Activated naive CD4-positive, alpha-beta T cell treated with anti-CD3 and anti-CD28 coated beads, Interleukin-2, amount 50 U/mL, for 24 hours (primary cell): Measurements from ENCODE around the gene MRPS10.
"Not testable (repeated sequence)": the region's sequence is repeated elsewhere in the genome, so short reads cannot be mapped to it uniquely, and the experiment has no call there.

Experiments used
- H3K27ac Mint-ChIP-seq: one replicate; pipeline ENCODE4 v1.8.0; 2021; ENCODE audit warnings: mild to moderate bottlenecking, mixed read lengths
- H3K27me3 Mint-ChIP-seq: one replicate; pipeline ENCODE4 v1.8.0; 2021; ENCODE audit warnings: mixed read lengths
- H3K36me3 Mint-ChIP-seq: one replicate; pipeline ENCODE4 v1.8.0; 2021; ENCODE audit warnings: mixed read lengths
- H3K4me1 Mint-ChIP-seq: one replicate; pipeline ENCODE4 v1.8.0; 2021; ENCODE audit warnings: mixed read lengths
- H3K4me3 Mint-ChIP-seq: one replicate; pipeline ENCODE4 v1.8.0; 2021; ENCODE audit warnings: mild to moderate bottlenecking, mixed read lengths
- H3K9me3 Mint-ChIP-seq: one replicate; pipeline ENCODE4 v1.8.0; 2021; ENCODE audit warnings: mixed read lengths

The MRPS10 gene

GRCh38 chr6:42179261-42179944 is 38.3 kb downstream of the MRPS10 start:
- Mint-ChIP-seq H3K36me3 (peaks cover 3% of the 10 kb centered on the region), H3K4me1 (peaks cover 6% of the 10 kb centered on the region), H3K9me3 (no peaks in the 10 kb centered on the region), H3K27me3 (peaks cover 2% of the 10 kb centered on the region), H3K27ac (no peak overlapping the region), H3K4me3 (no peak overlapping the region)

DNA sequence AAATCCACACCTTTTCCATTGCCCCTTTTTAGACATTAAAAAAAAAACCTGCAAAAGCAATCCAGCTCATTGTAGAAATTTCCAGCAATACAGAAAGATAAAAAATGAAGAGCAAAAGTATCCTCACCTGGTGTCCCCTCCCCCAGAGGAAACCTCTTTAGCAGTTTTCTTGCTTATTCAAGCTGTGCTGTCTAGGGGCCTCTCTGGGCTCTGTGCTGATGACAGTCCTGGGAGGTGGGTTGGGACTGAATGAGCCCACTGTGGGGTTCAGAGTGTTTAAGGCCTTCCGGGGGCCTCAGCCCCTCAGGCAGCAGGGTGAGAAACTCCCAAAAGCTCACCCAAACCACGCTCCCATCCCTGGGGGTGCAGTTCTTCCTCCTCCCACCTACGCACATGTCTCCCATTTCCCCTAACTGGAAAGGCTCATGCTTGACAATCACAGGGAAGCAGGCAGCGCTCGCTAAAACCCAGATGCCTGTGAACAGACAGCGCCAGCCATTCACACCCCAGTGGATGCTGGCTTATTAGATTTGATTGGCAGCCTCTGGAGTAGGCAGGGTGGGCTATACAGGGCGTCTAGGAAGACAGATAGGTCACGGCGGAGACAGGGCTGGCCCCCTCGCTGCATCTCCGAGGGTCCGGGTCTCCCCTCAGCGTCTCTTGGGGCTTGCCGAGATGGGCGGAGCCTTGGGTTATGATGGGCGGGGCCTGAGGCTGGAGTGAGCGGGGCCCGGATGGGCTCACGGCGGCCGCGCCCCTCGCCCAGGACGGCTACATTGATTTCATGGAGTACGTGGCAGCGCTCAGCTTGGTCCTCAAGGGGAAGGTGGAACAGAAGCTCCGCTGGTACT is 39.9 kb downstream of the MRPS10 start:
- no peak overlapping the region for H3K4me3 Mint-ChIP-seq
- H3K27ac Mint-ChIP-seq, result no peak overlapping the region
- peaks cover 3% of the 10 kb centered on the region for H3K36me3 Mint-ChIP-seq
- H3K4me1 Mint-ChIP-seq, result peaks cover 6% of the 10 kb centered on the region
- no peaks in the 10 kb centered on the region for H3K9me3 Mint-ChIP-seq
- H3K27me3 Mint-ChIP-seq, result peaks cover 2% of the 10 kb centered on the region

- Mint-ChIP-seq H3K27me3 (peaks cover 2% of the 10 kb centered on the region), H3K4me1 (peaks cover 6% of the 10 kb centered on the region), H3K4me3 (no peak overlapping the region), H3K36me3 (peaks cover 3% of the 10 kb centered on the region), H3K9me3 (no peaks in the 10 kb centered on the region), H3K27ac (no peak overlapping the region)
Observed at GRCh38 chr6:42176981-42177380, 40.7 kb downstream of the MRPS10 start.

DNA sequence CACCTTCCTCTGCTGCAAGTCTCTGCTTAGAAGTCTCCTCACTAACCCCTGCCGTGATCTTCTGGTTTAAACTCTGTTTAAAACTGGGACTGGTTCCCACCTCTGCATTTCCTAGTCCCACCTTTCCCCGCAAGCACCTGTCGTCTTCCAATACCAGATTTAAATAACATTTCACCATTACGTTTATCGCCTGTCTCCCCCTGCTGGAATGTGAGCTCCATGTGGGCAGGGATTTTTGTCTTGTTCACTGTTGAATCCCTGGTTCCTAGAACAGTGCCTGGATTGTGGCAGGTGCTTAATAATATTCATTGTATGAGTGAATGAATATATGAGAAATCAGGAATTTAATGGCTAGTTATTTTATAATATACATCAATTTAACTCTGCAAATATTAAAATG is 41.8 kb downstream of the MRPS10 start:
- no peaks in the 10 kb centered on the region for H3K36me3 Mint-ChIP-seq
- no peaks in the 10 kb centered on the region for H3K9me3 Mint-ChIP-seq
- no peak overlapping the region for H3K4me3 Mint-ChIP-seq
- peaks cover 6% of the 10 kb centered on the region for H3K4me1 Mint-ChIP-seq
- H3K27me3 Mint-ChIP-seq, result peaks cover 2% of the 10 kb centered on the region
- H3K27ac Mint-ChIP-seq, result no peak overlapping the region

GRCh38 chr6:42173101-42173500 is 44.6 kb downstream of the MRPS10 start, which contains the start of gene GUCA1A:
GUCA1A (plus strand) TSS chr6:42173364; CDS start chr6:42173614, 250 bp downstream.
- Mint-ChIP-seq H3K27me3 (no peaks in the 10 kb centered on the region), H3K4me3 (no peak within 1 kb of the TSS), H3K9me3 (no peaks in the 10 kb centered on the region), H3K36me3 (no peaks in the 10 kb centered on the region), H3K4me1 (no peaks in the 10 kb centered on the region), H3K27ac (peak within 1 kb of the TSS; percentile 30)

GRCh38 chr6:42171813-42172581 is 45.7 kb downstream of the MRPS10 start:
- no peaks in the 10 kb centered on the region for H3K4me1 Mint-ChIP-seq
- no peaks in the 10 kb centered on the region for H3K36me3 Mint-ChIP-seq

GRCh38 chr6:42169780-42170179 is 47.9 kb downstream of the MRPS10 start:
- H3K36me3 Mint-ChIP-seq, H3K4me1 Mint-ChIP-seq, H3K4me3 Mint-ChIP-seq, H3K27ac Mint-ChIP-seq, H3K9me3 Mint-ChIP-seq, H3K27me3 Mint-ChIP-seq: not testable (repeated sequence)

More at GRCh38 chr6:42171813-42172581, 45.7 kb downstream of the MRPS10 start:
- H3K27ac Mint-ChIP-seq, result no peak overlapping the region
- no peak overlapping the region for H3K4me3 Mint-ChIP-seq
- H3K9me3 Mint-ChIP-seq, result no peaks in the 10 kb centered on the region
- H3K27me3 Mint-ChIP-seq, result no peaks in the 10 kb centered on the region

DNA sequence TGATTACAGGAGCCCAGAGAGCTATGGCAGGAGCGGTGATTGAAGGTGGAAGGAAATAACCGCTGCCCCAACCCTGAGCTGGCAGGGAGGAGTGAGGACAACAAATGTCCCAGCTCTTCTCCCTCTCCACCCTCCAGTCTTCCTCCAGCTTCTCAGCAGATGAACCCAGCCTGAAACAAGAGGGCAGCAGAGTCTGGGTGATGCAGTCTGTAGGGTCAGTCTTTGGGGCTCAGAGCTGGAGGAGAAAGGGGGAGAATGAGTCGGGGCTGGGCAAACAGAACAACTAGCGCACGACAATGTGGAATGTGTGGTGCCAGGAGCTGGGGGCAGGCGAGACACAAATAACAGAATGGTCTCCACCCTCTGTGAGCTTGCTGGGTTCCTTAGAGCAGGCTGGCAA is 49.0 kb downstream of the MRPS10 start:
- H3K27ac Mint-ChIP-seq, result no peak overlapping the region
- no peaks in the 10 kb centered on the region for H3K4me1 Mint-ChIP-seq
- no peaks in the 10 kb centered on the region for H3K9me3 Mint-ChIP-seq
- no peak overlapping the region for H3K4me3 Mint-ChIP-seq
- no peaks in the 10 kb centered on the region for H3K36me3 Mint-ChIP-seq
- H3K27me3 Mint-ChIP-seq, result no peaks in the 10 kb centered on the region

GRCh38 chr6:42166444-42167141 is 51.1 kb downstream of the MRPS10 start:
- no peaks in the 10 kb centered on the region for H3K27me3 Mint-ChIP-seq
- H3K36me3 Mint-ChIP-seq, result no peaks in the 10 kb centered on the region
- H3K4me3 Mint-ChIP-seq, result no peak overlapping the region
- no peaks in the 10 kb centered on the region for H3K4me1 Mint-ChIP-seq
- H3K9me3 Mint-ChIP-seq, result no peaks in the 10 kb centered on the region
- no peak overlapping the region for H3K27ac Mint-ChIP-seq

DNA sequence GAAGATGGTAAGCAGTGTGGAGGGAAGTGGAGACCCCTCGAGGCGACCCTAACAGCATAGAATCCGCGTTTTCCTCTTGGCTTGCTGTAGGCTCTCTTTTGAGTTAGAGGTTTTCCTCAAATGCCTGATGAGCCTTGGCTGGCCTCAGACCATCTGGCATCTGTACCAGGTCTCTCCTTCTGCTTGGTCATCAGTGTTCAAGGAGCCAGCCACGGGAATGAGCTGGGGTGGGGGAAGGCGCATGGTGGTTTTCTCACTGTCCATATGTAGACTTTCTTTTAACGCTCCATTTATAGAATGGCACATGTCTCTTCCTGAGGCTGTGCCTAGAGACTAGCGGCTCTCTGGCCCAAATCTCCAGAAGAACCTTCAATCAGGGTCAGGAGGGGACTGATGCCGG is 52.6 kb downstream of the MRPS10 start:
- Mint-ChIP-seq H3K27me3 (no peaks in the 10 kb centered on the region), H3K36me3 (no peaks in the 10 kb centered on the region), H3K9me3 (no peaks in the 10 kb centered on the region), H3K27ac (no peak overlapping the region), H3K4me3 (no peak overlapping the region), H3K4me1 (no peaks in the 10 kb centered on the region)

- no peak overlapping the region for H3K27ac Mint-ChIP-seq
- no peaks in the 10 kb centered on the region for H3K9me3 Mint-ChIP-seq
- no peaks in the 10 kb centered on the region for H3K36me3 Mint-ChIP-seq
- H3K4me1 Mint-ChIP-seq, result no peaks in the 10 kb centered on the region
- no peaks in the 10 kb centered on the region for H3K27me3 Mint-ChIP-seq
- H3K4me3 Mint-ChIP-seq, result no peak overlapping the region
Observed at GRCh38 chr6:42163981-42164380, 53.7 kb downstream of the MRPS10 start.

- Mint-ChIP-seq H3K4me3 (no peak overlapping the region), H3K27ac (no peak overlapping the region), H3K27me3 (no peaks in the 10 kb centered on the region)
Observed at GRCh38 chr6:42162812-42163211, 54.8 kb downstream of the MRPS10 start.

GRCh38 chr6:42162384-42162783 is 55.3 kb downstream of the MRPS10 start:
- Mint-ChIP-seq H3K4me1 (no peaks in the 10 kb centered on the region), H3K4me3 (no peak overlapping the region), H3K9me3 (no peaks in the 10 kb centered on the region), H3K27ac (no peak overlapping the region), H3K27me3 (no peaks in the 10 kb centered on the region), H3K36me3 (no peaks in the 10 kb centered on the region)

More at GRCh38 chr6:42162812-42163211, 54.8 kb downstream of the MRPS10 start:
- no peaks in the 10 kb centered on the region for H3K36me3 Mint-ChIP-seq
- no peaks in the 10 kb centered on the region for H3K9me3 Mint-ChIP-seq
- H3K4me1 Mint-ChIP-seq, result no peaks in the 10 kb centered on the region

DNA sequence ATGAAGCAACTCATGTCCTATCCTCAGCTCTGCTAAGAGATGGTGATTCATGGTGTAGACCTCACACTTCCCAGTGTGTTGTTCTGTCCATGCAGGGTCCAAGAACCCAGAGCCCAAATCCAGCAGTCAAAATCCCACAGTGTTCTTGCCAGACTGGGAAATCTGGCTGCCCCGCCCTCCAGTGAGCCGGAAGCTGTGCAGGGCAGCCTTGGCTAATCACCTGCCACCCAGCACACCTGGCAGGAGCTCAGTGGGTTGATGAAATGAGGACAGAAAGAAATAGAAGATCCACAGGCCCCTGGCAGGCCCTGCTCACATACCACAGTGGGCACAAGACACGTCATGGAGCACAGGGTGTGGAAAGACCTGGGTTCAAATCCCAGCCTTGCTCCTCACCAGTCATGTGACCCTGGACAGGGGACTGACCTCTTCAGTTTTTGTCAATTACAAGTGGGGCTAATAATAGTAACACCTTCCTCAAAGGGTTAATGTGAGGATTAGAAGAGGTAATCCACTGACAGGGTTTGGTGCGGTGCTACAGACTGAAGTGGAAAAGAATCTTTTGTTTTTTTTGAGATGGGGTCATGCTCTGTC is 58.1 kb downstream of the MRPS10 start:
- Mint-ChIP-seq H3K27me3 (no peaks in the 10 kb centered on the region), H3K27ac (no peak overlapping the region), H3K36me3 (no peaks in the 10 kb centered on the region)

DNA sequence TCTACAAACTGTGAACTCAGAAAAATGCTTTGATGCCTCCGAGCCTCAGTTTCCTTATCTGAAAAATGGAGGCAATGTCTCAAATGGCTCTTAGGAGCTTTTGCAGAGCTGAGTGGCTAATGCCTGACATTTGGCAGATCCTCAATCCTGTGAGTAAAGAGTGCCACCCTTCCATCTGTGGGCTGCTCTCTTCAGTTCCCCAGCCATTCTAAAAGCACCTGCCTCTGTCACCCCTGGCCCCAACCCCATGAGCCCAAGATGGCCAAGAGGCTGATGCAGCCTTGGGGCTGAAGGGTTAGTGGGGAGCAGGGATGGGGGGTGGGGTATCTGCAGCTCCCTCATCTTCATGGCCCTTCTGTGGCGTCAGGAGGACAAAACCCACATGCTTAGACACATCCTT is 59.0 kb downstream of the MRPS10 start:
- Mint-ChIP-seq H3K9me3 (no peaks in the 10 kb centered on the region), H3K4me1 (no peaks in the 10 kb centered on the region), H3K4me3 (no peak overlapping the region), H3K27me3 (no peaks in the 10 kb centered on the region), H3K27ac (no peak overlapping the region), H3K36me3 (no peaks in the 10 kb centered on the region)

More for the DNA sequence above, 58.1 kb downstream of the MRPS10 start:
- Mint-ChIP-seq H3K9me3 (no peaks in the 10 kb centered on the region), H3K4me1 (no peaks in the 10 kb centered on the region), H3K4me3 (no peak overlapping the region)
